ENCODE data around the gene FBP1.

GRCh38 chr9:94663140-94663539 is 23.8 kb upstream of the FBP1 start:
- TF ChIP-seq, protein P1, sequence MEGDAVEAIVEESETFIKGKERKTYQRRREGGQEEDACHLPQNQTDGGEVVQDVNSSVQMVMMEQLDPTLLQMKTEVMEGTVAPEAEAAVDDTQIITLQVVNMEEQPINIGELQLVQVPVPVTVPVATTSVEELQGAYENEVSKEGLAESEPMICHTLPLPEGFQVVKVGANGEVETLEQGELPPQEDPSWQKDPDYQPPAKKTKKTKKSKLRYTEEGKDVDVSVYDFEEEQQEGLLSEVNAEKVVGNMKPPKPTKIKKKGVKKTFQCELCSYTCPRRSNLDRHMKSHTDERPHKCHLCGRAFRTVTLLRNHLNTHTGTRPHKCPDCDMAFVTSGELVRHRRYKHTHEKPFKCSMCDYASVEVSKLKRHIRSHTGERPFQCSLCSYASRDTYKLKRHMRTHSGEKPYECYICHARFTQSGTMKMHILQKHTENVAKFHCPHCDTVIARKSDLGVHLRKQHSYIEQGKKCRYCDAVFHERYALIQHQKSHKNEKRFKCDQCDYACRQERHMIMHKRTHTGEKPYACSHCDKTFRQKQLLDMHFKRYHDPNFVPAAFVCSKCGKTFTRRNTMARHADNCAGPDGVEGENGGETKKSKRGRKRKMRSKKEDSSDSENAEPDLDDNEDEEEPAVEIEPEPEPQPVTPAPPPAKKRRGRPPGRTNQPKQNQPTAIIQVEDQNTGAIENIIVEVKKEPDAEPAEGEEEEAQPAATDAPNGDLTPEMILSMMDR (IDR thresholded peaks at IDR 0.05) = no peak
- no peak for TF ChIP-seq POLR2A (IDR thresholded peaks at IDR 0.05)

Measured in Peyer's patch (tissue), 4 donors.